ENCODE data around the gene THAP11. TPM values are rescaled to one million over a fixed set of nuclear protein-coding genes. Genes with fewer than 3 reads are reported as not detected.
"Not testable (repeated sequence)": the region's sequence is repeated elsewhere in the genome, so short reads cannot be mapped to it uniquely, and the experiment has no call there.

The THAP11 gene
- total RNA-seq, 2 experiments from 2014 or later: 31.2 to 32.1 TPM

DNA sequence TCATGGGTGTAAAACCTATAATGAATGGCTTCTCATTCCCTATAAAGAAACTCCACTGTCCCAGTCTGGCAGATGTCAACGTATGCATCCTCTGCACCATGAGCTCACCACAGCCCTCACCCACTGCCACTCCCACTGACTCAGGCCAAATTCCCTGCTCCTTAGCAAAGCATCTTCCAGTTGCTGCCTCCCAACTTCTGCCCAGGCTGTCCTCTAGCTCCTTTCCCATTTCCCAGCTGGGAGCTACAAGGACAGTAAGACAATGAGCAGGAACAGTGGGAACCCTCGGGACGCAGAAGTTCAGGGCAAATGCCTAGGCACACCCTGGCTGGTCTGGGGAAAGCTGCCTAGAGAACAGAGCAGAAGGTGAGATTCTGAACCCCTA lies 9.1 kb upstream of the THAP11 start:
- POLR2A ChIA-PET: interaction anchor here (0.6 to 2.4 kb wide), 11 partner anchors 11 to 271 kb away, joined by 3 to 18 read pairs (median 4); partner anchors contain the start of genes CTCF, GFOD2, NUTF2 and PSKH1
- Mint-ChIP-seq H3K27ac (peak overlapping the region; percentile 72), H3K36me3 (ENCODE audit: low read depth) (peaks cover 33% of the 10 kb centered on the region), H3K27me3 (no peaks in the 10 kb centered on the region), H3K9me3 (no peaks in the 10 kb centered on the region), H3K4me3 (peak overlapping the region; percentile 93), H3K4me1 (ENCODE audit: low read depth) (peaks cover 20% of the 10 kb centered on the region)
- H3K4me1 ChIP-seq (ENCODE audit: insufficient read depth, low read length): peaks cover 20% of the 10 kb centered on the region
- H3K27me3 ChIP-seq (ENCODE audit: control insufficient read depth in 1 of 2, insufficient read depth in 2 of 2, low read length in 2 of 2): no peaks in the 10 kb centered on the region
- ATAC-seq (ENCODE audit: poor library complexity) (no peak), DNase-seq (no peak)
- TF ChIP-seq, protein P1, sequence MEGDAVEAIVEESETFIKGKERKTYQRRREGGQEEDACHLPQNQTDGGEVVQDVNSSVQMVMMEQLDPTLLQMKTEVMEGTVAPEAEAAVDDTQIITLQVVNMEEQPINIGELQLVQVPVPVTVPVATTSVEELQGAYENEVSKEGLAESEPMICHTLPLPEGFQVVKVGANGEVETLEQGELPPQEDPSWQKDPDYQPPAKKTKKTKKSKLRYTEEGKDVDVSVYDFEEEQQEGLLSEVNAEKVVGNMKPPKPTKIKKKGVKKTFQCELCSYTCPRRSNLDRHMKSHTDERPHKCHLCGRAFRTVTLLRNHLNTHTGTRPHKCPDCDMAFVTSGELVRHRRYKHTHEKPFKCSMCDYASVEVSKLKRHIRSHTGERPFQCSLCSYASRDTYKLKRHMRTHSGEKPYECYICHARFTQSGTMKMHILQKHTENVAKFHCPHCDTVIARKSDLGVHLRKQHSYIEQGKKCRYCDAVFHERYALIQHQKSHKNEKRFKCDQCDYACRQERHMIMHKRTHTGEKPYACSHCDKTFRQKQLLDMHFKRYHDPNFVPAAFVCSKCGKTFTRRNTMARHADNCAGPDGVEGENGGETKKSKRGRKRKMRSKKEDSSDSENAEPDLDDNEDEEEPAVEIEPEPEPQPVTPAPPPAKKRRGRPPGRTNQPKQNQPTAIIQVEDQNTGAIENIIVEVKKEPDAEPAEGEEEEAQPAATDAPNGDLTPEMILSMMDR (IDR thresholded peaks at IDR 0.05): no peak
- no peaks in the 10 kb centered on the region for H3K9me3 ChIP-seq (ENCODE audit: control insufficient read depth in 1 of 2, insufficient read depth in 1 of 2, low read length in 2 of 2)
- CTCF ChIA-PET: interaction anchor here (0.6 to 2.4 kb wide), 4 partner anchors 12 to 62 kb away, joined by 3 to 44 read pairs (median 4); no protein-coding TSS in a partner anchor
- H3K4me3 ChIP-seq (ENCODE audit: low read length): peak overlapping the region; percentile 87
- intact Hi-C loops (cut with DNase I, micrococcal nuclease): loop anchor here (1.0 to 5.0 kb wide), 4 partner anchors 13 to 39 kb away; partner anchors contain the start of genes NUTF2 (in 2 of the 2), CENPT (in 1 of the 2), EDC4 (in 1 of the 2) and RANBP10 (in 1 of the 2)
- H3K27ac ChIP-seq (ENCODE audit: low read depth in 1 of 2, low read length in 2 of 2): no peak overlapping the region
- peaks cover 34% of the 10 kb centered on the region for H3K36me3 ChIP-seq (ENCODE audit: insufficient read depth, low read length)

DNA sequence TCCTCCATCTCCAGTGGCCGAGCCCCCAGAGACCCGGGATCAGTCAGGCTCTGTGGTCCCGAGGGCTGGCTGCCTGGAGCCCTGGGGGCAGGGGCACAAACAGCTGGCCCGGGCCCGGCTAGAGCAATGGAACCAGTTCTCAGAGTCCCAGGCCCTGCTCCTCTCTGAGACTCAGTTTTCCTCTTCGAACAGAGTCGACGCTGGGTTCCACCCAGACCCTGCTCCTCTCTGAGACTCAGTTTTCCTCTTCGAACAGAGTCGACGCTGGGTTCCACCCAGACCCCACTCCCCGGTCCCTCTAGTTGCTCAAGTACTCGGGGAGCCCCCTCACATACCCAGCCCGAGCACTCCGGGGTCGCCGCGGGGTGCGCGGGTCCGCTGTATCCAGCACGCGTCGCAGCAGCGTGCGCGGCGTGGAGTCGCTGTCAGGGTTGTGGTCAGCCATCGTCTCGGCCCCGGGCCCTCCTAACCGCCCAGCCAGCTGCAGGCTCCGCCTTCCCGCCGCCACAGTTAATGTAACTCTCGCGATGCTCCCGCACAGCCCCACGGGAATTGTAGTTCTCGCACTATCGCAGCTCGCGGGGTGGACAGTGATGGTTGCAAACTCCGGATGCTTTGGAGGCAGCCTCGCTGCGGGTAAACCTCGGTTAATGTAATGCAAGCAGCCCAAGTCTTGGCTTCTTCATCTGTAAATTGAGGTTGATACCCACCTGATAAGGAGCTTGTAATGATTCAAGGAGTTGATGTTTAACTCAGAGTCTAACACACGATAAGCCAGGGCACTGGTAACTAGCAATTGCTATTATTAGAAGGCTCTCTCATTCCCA lies 8.5 kb upstream of the THAP11 start:
- Histone ChIP-seq H3K4me3 (ENCODE audit: low read length) (peak overlapping the region; percentile 87), H3K27me3 (ENCODE audit: control insufficient read depth in 1 of 2, insufficient read depth in 2 of 2, low read length in 2 of 2) (no peaks in the 10 kb centered on the region), H3K9me3 (ENCODE audit: control insufficient read depth in 1 of 2, insufficient read depth in 1 of 2, low read length in 2 of 2) (no peaks in the 10 kb centered on the region), H3K36me3 (ENCODE audit: insufficient read depth, low read length) (peaks cover 28% of the 10 kb centered on the region), H3K4me1 (ENCODE audit: insufficient read depth, low read length) (peaks cover 20% of the 10 kb centered on the region), H3K27ac (ENCODE audit: low read depth in 1 of 2, low read length in 2 of 2) (peak overlapping the region in 1 of 2 donors; percentile 34)
- H3K27me3 Mint-ChIP-seq: no peaks in the 10 kb centered on the region
- H3K4me1 Mint-ChIP-seq (ENCODE audit: low read depth): peaks cover 20% of the 10 kb centered on the region
- peak; percentile 99 for ATAC-seq (ENCODE audit: poor library complexity)
- H3K36me3 Mint-ChIP-seq (ENCODE audit: low read depth): peaks cover 30% of the 10 kb centered on the region
- CTCF ChIA-PET: interaction anchor here (0.6 to 2.4 kb wide), 5 partner anchors 10 to 61 kb away, joined by 3 to 44 read pairs (median 4); no protein-coding TSS in a partner anchor
- POLR2A ChIA-PET: interaction anchor here (0.6 to 2.4 kb wide), 17 partner anchors 10 to 271 kb away, joined by 3 to 18 read pairs (median 3); partner anchors contain the start of genes CENPT, CTCF, EDC4 and GFOD2
- no peaks in the 10 kb centered on the region for H3K9me3 Mint-ChIP-seq
- intact Hi-C loops (cut with DNase I, micrococcal nuclease): loop anchor here (1.0 to 5.0 kb wide), 4 partner anchors 13 to 39 kb away; partner anchors contain the start of genes NUTF2 (in 2 of the 2), CENPT (in 1 of the 2), EDC4 (in 1 of the 2) and RANBP10 (in 1 of the 2)
- TF ChIP-seq, protein P1 (IDR thresholded peaks at IDR 0.05): no peak
- peak overlapping the region; percentile 93 for H3K4me3 Mint-ChIP-seq
- peak overlapping the region; percentile 72 for H3K27ac Mint-ChIP-seq
- DNase-seq: peak; percentile 87 to 95 (median 91)

DNA sequence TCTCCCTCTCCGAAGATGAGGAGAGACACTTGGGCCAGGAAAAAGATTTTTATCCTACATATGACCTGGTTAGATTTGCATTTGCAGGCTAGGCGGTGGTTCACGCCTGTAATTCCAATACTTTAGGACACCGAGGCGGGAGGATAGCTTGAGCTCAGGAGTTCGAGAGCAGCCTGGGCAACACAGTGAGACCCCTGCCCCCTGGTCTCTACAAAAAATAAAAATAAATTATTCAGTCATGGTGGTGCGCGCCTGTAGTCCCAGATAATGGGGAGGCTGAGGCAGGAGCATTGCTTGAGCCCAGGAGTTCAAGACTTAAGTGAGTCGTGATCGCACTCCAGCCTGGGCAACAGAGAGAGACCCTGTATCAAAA lies 7.9 kb upstream of the THAP11 start:
- ATAC-seq (ENCODE audit: poor library complexity): no peak
- no peaks in the 10 kb centered on the region for H3K27me3 Mint-ChIP-seq
- CTCF ChIA-PET: interaction anchor here (0.9 to 2.4 kb wide), 4 partner anchors 9 to 49 kb away, joined by 3 to 44 read pairs (median 4); no protein-coding TSS in a partner anchor
- TF ChIP-seq, protein P1 (IDR thresholded peaks at IDR 0.05): no peak
- intact Hi-C loops (cut with DNase I, micrococcal nuclease): loop anchor here in 1 of 2 experiments (5.0 kb wide), 1 partner anchor 38 kb away; the partner anchor contains the start of gene EDC4
- Histone ChIP-seq H3K9me3 (ENCODE audit: control insufficient read depth in 1 of 2, insufficient read depth in 1 of 2, low read length in 2 of 2) (no peaks in the 10 kb centered on the region), H3K27ac (ENCODE audit: low read depth in 1 of 2, low read length in 2 of 2) (peak overlapping the region in 1 of 2 donors; percentile 26), H3K4me1 (ENCODE audit: insufficient read depth, low read length) (peaks cover 20% of the 10 kb centered on the region), H3K36me3 (ENCODE audit: insufficient read depth, low read length) (peaks cover 28% of the 10 kb centered on the region), H3K27me3 (ENCODE audit: control insufficient read depth in 1 of 2, insufficient read depth in 2 of 2, low read length in 2 of 2) (no peaks in the 10 kb centered on the region), H3K4me3 (ENCODE audit: low read length) (peak overlapping the region; percentile 87)
- H3K36me3 Mint-ChIP-seq (ENCODE audit: low read depth): peaks cover 30% of the 10 kb centered on the region
- H3K4me3 Mint-ChIP-seq: peak overlapping the region; percentile 93
- no peak for DNase-seq
- peak overlapping the region; percentile 72 for H3K27ac Mint-ChIP-seq
- H3K4me1 Mint-ChIP-seq (ENCODE audit: low read depth): peaks cover 20% of the 10 kb centered on the region
- POLR2A ChIA-PET: interaction anchor here (0.6 to 2.4 kb wide), 15 partner anchors 9 to 272 kb away, joined by 3 to 18 read pairs (median 4); partner anchors contain the start of genes CTCF, EDC4, GFOD2 and NUTF2
- H3K9me3 Mint-ChIP-seq: no peaks in the 10 kb centered on the region

DNA sequence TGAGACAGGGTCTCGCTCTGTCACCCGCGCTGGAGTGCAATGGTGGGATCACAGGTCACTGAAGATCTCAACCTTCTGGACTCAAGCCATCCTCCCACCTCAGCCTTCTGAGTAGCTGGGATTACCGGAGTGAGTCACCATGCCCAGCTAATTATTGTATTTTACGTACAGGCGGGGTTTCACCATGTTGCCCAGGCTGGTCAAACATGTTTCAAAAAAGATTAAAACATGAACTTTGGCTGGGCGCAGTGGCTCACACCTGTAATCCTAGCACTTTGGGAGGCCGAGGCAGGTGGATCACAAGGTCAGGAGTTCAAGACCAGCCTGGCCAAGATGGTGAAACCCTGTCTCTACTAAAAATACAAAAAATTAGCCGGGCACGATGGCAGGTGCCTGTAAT lies 4.9 kb upstream of the THAP11 start:
- ATAC-seq (ENCODE audit: poor library complexity); H3K9me3 Mint-ChIP-seq; DNase-seq; H3K36me3 Mint-ChIP-seq (ENCODE audit: low read depth); H3K27ac Mint-ChIP-seq; H3K27me3 Mint-ChIP-seq; H3K4me3 Mint-ChIP-seq; H3K36me3 ChIP-seq (ENCODE audit: insufficient read depth, low read length); H3K4me3 ChIP-seq (ENCODE audit: low read length); H3K9me3 ChIP-seq (ENCODE audit: control insufficient read depth in 1 of 2, insufficient read depth in 1 of 2, low read length in 2 of 2); H3K27ac ChIP-seq (ENCODE audit: low read depth in 1 of 2, low read length in 2 of 2); H3K27me3 ChIP-seq (ENCODE audit: control insufficient read depth in 1 of 2, insufficient read depth in 2 of 2, low read length in 2 of 2); intact Hi-C loops (cut with DNase I, micrococcal nuclease): not testable (repeated sequence)
- peaks cover 25% of the 10 kb centered on the region for H3K4me1 Mint-ChIP-seq (ENCODE audit: low read depth)
- CTCF ChIA-PET: interaction anchor here (3.3 kb wide), 1 partner anchor 21 kb away, joined by 18 read pairs; no protein-coding TSS in a partner anchor
- peaks cover 28% of the 10 kb centered on the region for H3K4me1 ChIP-seq (ENCODE audit: insufficient read depth, low read length)
- POLR2A ChIA-PET: interaction anchor here (1.1 kb wide), 1 partner anchor 97 kb away, joined by 3 read pairs; no protein-coding TSS in a partner anchor
